Measurements from ENCODE around the gene FIG4. TPM values are rescaled to one million over a fixed set of nuclear protein-coding genes. Genes with fewer than 3 reads are reported as not detected.

Gene FIG4
- total RNA-seq, 4 donors from 2014 or later = 7.9 to 17.5 (median 11.7) TPM

DNA sequence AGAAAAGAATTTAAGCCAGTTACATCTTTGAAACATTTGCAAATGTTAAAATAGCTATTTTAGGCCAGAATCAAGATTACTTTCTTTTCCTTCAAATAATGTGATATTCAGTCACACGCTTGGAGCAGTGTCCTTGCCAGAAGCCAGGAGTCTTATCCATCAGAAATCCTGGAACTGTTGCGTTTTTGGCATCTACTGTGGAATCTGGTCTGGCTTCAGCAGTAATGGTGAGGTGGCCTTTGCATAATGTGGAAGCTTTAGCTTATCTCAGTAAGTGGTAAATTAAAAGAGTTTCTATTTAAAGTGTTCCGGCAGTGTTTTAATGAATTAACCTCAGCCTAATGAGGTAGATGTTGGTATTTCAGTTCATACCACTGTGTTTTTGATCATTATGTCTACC lies 97.6 kb downstream of the FIG4 start:
- TF ChIP-seq EP300 (IDR thresholded peaks at IDR 0.05) (no peak), POLR2A (IDR thresholded peaks at IDR 0.05) (no peak), POLR2AphosphoS5 (IDR thresholded peaks at IDR 0.05) (no peak)
- TF ChIP-seq, protein P1, sequence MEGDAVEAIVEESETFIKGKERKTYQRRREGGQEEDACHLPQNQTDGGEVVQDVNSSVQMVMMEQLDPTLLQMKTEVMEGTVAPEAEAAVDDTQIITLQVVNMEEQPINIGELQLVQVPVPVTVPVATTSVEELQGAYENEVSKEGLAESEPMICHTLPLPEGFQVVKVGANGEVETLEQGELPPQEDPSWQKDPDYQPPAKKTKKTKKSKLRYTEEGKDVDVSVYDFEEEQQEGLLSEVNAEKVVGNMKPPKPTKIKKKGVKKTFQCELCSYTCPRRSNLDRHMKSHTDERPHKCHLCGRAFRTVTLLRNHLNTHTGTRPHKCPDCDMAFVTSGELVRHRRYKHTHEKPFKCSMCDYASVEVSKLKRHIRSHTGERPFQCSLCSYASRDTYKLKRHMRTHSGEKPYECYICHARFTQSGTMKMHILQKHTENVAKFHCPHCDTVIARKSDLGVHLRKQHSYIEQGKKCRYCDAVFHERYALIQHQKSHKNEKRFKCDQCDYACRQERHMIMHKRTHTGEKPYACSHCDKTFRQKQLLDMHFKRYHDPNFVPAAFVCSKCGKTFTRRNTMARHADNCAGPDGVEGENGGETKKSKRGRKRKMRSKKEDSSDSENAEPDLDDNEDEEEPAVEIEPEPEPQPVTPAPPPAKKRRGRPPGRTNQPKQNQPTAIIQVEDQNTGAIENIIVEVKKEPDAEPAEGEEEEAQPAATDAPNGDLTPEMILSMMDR (IDR thresholded peaks at IDR 0.05) = no peak
- Histone ChIP-seq H3K27ac (no peak overlapping the region), H3K4me1 (peaks cover 10% of the 10 kb centered on the region), H3K36me3 (peaks cover 31% of the 10 kb centered on the region), H3K27me3 (no peaks in the 10 kb centered on the region), H3K9me3 (no peaks in the 10 kb centered on the region), H3K4me3 (no peak overlapping the region)
- WGBS = 77% methylated on average over 3 of the region's 3 CpGs
- no peak for DNase-seq (ENCODE audit: low spot score in 2 of 2)

DNA sequence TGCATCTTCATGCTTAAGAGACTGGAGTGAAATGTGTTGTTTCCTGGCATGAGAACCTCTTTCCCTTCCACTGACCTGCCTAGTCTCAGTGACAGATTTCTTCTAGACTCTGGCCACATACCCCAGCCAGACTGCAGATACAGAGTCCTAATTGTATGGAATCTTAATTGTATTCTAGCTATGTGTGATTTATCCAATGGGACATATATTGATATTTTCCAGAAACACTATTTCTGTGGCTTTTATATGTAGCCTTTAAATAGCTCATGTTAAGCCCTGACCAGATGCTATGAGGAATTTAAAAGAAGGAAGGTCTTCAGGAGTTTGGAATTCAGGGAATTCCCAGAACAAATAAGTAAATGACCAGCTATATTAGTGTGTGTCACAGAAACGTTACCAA lies 99.0 kb downstream of the FIG4 start:
- WGBS = 56% methylated on average over 1 of the region's 1 CpG
- H3K27me3 ChIP-seq = no peaks in the 10 kb centered on the region
- H3K27ac ChIP-seq = no peak overlapping the region
- DNase-seq (ENCODE audit: low spot score in 2 of 2) = no peak
- H3K36me3 ChIP-seq = peaks cover 31% of the 10 kb centered on the region
- no peak overlapping the region for H3K4me3 ChIP-seq
- peaks cover 22% of the 10 kb centered on the region for H3K4me1 ChIP-seq
- TF ChIP-seq, protein P1 (IDR thresholded peaks at IDR 0.05) = no peak
- no peak for TF ChIP-seq POLR2A (IDR thresholded peaks at IDR 0.05)
- TF ChIP-seq POLR2AphosphoS5 (IDR thresholded peaks at IDR 0.05) = no peak
- TF ChIP-seq EP300 (IDR thresholded peaks at IDR 0.05) = no peak
- H3K9me3 ChIP-seq = no peaks in the 10 kb centered on the region

DNA sequence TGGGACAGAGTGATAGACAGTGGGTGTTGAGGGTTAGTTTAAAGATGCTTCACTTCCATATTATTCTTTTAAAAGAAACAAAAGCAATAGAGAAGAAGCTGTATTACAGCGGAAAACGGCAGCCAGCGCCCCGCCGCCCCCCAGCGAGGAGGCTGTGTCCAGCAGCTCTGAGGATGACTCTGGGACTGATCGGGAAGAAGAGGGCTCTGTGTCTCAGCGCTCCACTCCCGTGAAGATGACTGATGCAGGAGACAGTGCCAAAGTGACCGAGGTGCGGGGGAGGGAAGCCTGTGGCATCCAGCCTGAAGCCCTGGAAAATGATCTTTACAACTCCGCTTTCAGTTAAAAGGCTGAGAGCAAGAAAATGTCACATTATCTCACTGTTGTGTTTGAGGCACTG lies 100.2 kb downstream of the FIG4 start:
- 84% methylated on average over 12 of the region's 12 CpGs for WGBS
- DNase-seq (ENCODE audit: low spot score in 2 of 2) = no peak
- H3K27me3 ChIP-seq = no peaks in the 10 kb centered on the region
- no peak for TF ChIP-seq EP300 (IDR thresholded peaks at IDR 0.05)
- no peak for TF ChIP-seq POLR2AphosphoS5 (IDR thresholded peaks at IDR 0.05)
- TF ChIP-seq POLR2A (IDR thresholded peaks at IDR 0.05) = no peak
- H3K27ac ChIP-seq = no peak overlapping the region
- peaks cover 22% of the 10 kb centered on the region for H3K4me1 ChIP-seq
- peaks cover 19% of the 10 kb centered on the region for H3K36me3 ChIP-seq
- no peak overlapping the region for H3K4me3 ChIP-seq
- H3K9me3 ChIP-seq = no peaks in the 10 kb centered on the region

DNA sequence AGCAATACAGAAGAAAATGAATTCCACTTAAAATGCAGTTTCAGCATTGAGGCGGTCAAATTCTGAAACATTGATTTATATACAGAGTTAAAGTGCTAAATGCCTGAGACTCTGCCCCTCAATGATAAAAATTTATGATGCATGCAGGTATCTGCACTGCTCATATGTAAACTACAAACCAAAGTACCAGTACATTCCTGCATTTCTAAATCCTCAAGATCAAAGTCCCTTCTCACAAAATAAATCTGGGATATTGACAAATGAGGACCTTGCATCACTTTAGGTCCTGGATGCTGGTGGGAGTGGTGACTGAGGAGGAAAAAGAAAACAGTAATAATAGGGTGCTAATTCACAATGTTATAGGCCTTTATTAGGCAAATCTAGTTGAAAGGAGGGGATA lies 101.9 kb downstream of the FIG4 start:
- WGBS = 100% methylated on average over 1 of the region's 1 CpG
- Histone ChIP-seq H3K4me1 (peaks cover 22% of the 10 kb centered on the region), H3K36me3 (peaks cover 5% of the 10 kb centered on the region), H3K27ac (peak overlapping the region; percentile 83), H3K9me3 (no peaks in the 10 kb centered on the region), H3K4me3 (no peak overlapping the region), H3K27me3 (no peaks in the 10 kb centered on the region)
- no peak for TF ChIP-seq POLR2AphosphoS5 (IDR thresholded peaks at IDR 0.05)
- TF ChIP-seq POLR2A (IDR thresholded peaks at IDR 0.05) = no peak
- TF ChIP-seq, protein P1 (IDR thresholded peaks at IDR 0.05) = no peak
- TF ChIP-seq EP300 (IDR thresholded peaks at IDR 0.05) = no peak
- no peak for DNase-seq (ENCODE audit: low spot score in 2 of 2)

DNA sequence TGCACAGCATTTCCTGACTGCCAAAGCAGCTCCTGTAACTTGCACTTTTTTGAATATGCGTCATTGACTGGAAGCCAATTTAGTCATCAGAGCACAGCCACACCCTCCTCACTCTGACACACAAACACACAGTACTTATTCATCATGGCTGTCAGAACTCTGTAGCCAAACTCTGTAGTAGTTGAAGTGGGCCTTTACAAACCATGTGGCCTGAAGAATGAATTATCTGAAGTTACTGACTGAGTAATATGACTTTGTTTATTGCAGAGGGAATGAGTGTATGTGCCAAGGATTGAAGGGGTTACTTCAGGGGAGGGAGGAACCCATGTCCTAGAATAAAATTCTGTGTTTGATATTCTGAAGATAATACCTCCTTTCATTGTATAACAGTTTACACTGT lies 102.7 kb downstream of the FIG4 start:
- TF ChIP-seq POLR2AphosphoS5 (IDR thresholded peaks at IDR 0.05) = peak in 2 of 3 donors; percentile 49 to 70
- TF ChIP-seq, protein P1 (IDR thresholded peaks at IDR 0.05) = no peak
- DNase-seq (ENCODE audit: low spot score in 2 of 2) = no peak
- H3K36me3 ChIP-seq = peaks cover 4% of the 10 kb centered on the region
- peak overlapping the region; percentile 83 for H3K27ac ChIP-seq
- 13% methylated on average over 1 of the region's 1 CpG for WGBS
- H3K9me3 ChIP-seq = no peaks in the 10 kb centered on the region
- no peak overlapping the region for H3K4me3 ChIP-seq
- peaks cover 22% of the 10 kb centered on the region for H3K4me1 ChIP-seq
- H3K27me3 ChIP-seq = no peaks in the 10 kb centered on the region
